ENCODE data around the gene LMBR1L.

LMBR1L gene

GRCh38 chr12:49097381-49097780, 13.3 kb downstream of the LMBR1L start:
- no peak overlapping the region for H3K4me3 ChIP-seq (ENCODE audit: low read depth, low read length)
- TF ChIP-seq, protein P1, sequence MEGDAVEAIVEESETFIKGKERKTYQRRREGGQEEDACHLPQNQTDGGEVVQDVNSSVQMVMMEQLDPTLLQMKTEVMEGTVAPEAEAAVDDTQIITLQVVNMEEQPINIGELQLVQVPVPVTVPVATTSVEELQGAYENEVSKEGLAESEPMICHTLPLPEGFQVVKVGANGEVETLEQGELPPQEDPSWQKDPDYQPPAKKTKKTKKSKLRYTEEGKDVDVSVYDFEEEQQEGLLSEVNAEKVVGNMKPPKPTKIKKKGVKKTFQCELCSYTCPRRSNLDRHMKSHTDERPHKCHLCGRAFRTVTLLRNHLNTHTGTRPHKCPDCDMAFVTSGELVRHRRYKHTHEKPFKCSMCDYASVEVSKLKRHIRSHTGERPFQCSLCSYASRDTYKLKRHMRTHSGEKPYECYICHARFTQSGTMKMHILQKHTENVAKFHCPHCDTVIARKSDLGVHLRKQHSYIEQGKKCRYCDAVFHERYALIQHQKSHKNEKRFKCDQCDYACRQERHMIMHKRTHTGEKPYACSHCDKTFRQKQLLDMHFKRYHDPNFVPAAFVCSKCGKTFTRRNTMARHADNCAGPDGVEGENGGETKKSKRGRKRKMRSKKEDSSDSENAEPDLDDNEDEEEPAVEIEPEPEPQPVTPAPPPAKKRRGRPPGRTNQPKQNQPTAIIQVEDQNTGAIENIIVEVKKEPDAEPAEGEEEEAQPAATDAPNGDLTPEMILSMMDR (IDR thresholded peaks at IDR 0.05; ENCODE audit: low read depth, low read length), result no peak

DNA sequence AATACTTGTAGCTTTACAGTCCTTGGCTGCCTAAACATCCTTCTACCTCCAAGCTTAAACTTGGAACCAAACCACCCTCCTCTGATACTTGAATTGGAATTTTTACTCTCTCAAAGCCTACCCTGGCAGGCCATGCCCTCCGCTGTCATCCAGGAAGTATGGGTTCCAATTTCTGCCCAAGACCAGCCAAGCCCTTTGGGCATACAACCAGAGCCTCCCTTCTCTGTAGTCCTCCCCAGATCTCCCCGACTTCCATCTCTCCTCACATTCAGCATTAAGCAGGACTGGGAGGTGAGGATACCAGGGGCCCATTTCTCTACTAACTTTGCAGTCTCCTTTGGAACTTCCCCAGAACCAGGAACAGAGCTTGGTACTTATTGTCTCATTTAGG, 15.7 kb downstream of the LMBR1L start:
- TF ChIP-seq, protein P1 (IDR thresholded peaks at IDR 0.05; ENCODE audit: low read depth, low read length), result no peak
- H3K4me3 ChIP-seq (ENCODE audit: low read depth, low read length), result no peak overlapping the region

- TF ChIP-seq, protein P1 (IDR thresholded peaks at IDR 0.05; ENCODE audit: low read depth, low read length), result no peak
- no peak within 1 kb of the TSS for H3K4me3 ChIP-seq (ENCODE audit: low read depth, low read length)
Measured at GRCh38 chr12:49094160-49094974, 16.3 kb downstream of the LMBR1L start, which contains the start of gene DHH. TSS of gene DHH (minus strand) at chr12:49094801. CDS start at chr12:49094512, 289 bp downstream.

- H3K4me3 ChIP-seq (ENCODE audit: low read depth, low read length), result no peak overlapping the region
Measured at GRCh38 chr12:49093792-49094159, 16.9 kb downstream of the LMBR1L start.

DNA sequence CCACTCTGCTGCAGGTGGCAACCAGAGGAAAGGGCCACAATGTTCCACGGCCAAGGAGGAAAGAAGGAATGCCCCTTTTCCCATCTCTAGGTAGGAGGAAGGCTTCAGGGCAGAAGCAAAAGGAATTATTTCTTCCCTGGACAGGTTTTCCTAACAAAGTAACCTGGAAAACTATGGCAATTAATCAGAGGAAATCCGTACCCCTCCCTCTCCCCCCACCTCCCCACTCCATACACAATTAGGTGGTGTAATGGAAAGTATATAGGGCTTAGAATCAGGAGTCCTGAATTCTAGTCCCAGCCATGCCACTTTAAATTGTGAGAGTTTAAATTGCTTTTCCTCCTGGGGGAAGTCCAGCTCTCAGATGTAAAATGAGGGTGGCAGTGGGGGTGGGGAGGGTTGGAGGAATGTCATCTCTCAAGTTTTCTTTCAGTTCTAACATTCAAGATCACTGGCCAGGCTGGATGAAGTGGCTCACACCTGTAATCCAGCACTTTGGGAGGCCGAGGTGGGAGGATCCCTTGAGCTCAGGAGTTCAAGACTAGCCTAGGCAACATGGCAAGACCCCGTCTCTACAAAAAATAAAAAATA, 17.7 kb downstream of the LMBR1L start:
- TF ChIP-seq, protein P1 (IDR thresholded peaks at IDR 0.05; ENCODE audit: low read depth, low read length), result no peak
- no peak overlapping the region for H3K4me3 ChIP-seq (ENCODE audit: low read depth, low read length)

More at GRCh38 chr12:49093792-49094159, 16.9 kb downstream of the LMBR1L start:
- TF ChIP-seq, protein P1 (IDR thresholded peaks at IDR 0.05; ENCODE audit: low read depth, low read length), result no peak

DNA sequence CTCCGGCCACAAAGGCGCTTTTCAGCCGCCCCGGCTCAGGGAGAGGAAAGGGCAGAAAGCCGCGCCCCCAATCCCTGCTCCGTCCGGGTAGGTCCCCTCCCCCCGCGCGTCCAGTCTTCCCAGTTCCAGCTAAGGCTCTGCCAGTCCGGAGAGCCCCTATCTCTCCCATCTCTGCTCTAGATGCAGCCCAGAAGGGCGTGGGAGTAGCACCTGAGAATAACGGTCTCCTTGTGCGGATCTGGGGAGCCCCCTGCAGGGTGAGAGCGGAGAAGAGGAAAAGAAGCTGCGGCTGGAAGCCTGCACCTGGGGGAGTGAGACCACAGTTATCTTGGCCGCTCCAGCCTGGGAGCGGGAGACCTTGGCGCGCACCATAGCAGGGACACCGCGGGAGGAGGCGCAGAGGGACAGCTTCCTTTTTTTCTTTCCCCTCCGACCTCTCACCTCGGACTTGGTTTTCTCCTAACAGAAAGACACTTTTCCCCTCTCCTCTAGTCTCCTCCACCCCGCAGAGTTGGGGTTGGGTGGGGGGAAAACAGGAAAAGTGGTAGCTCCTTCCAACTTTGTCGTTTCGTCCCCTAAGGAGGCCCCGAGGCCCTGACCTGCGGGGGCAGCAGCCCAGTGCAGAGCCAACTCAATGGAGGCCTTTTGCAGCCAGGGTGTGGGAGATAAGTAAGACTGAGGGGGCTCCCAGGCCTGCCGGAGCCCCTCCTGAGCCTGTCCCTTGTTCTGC, 18.4 kb downstream of the LMBR1L start:
- TF ChIP-seq, protein P1 (IDR thresholded peaks at IDR 0.05; ENCODE audit: low read depth, low read length), result 0 out of 2 replicates have a peak, but pooled peaks have one; percentile 11
- peak overlapping the region; percentile 34 for H3K4me3 ChIP-seq (ENCODE audit: low read depth, low read length)

- H3K4me3 ChIP-seq (ENCODE audit: low read depth, low read length), result peak overlapping the region; percentile 34
- TF ChIP-seq, protein P1 (IDR thresholded peaks at IDR 0.05; ENCODE audit: low read depth, low read length), result no peak
Measured at GRCh38 chr12:49091836-49092085, 18.9 kb downstream of the LMBR1L start.
